HG03432 (cell line): ENCODE measurements around the gene COL5A1.
"Not testable (repeated sequence)": the region's sequence is repeated elsewhere in the genome, so short reads cannot be mapped to it uniquely, and the experiment has no call there.

ENCODE experiments used
- ATAC-seq: cut with Tn5 transposase; IDR thresholded peaks from one replicate; pipeline ENCODE4 v1.9.1; 2021; ENCODE audit warnings: mild to moderate bottlenecking, moderate library complexity; ENCODE audit not compliant: unreplicated experiment

Gene COL5A1

GRCh38 chr9:134707031-134707680 lies 65.6 kb downstream of the COL5A1 start:
- ATAC-seq = no peak

GRCh38 chr9:134707731-134708671 lies 66.4 kb downstream of the COL5A1 start:
- no peak for ATAC-seq

GRCh38 chr9:134708672-134709038 lies 67.1 kb downstream of the COL5A1 start:
- ATAC-seq = no peak

- ATAC-seq = no peak
Observed at GRCh38 chr9:134709512-134710270, 68.1 kb downstream of the COL5A1 start.

GRCh38 chr9:134710271-134710540 lies 68.6 kb downstream of the COL5A1 start:
- ATAC-seq = no peak

GRCh38 chr9:134710901-134711300 lies 69.3 kb downstream of the COL5A1 start:
- no peak for ATAC-seq

- ATAC-seq = no peak
Observed at GRCh38 chr9:134712243-134712642, 70.6 kb downstream of the COL5A1 start.

- ATAC-seq = no peak
Observed at GRCh38 chr9:134712926-134713325, 71.3 kb downstream of the COL5A1 start.

- ATAC-seq = not testable (repeated sequence)
Observed at GRCh38 chr9:134715536-134715935, 73.9 kb downstream of the COL5A1 start.

GRCh38 chr9:134716067-134716466 lies 74.5 kb downstream of the COL5A1 start:
- no peak for ATAC-seq

GRCh38 chr9:134717056-134717455 lies 75.5 kb downstream of the COL5A1 start:
- no peak for ATAC-seq

GRCh38 chr9:134717924-134718645 lies 76.5 kb downstream of the COL5A1 start:
- no peak for ATAC-seq

- ATAC-seq = no peak
Observed at GRCh38 chr9:134719331-134719730, 77.7 kb downstream of the COL5A1 start.

GRCh38 chr9:134720136-134720753 lies 78.6 kb downstream of the COL5A1 start:
- ATAC-seq = no peak

GRCh38 chr9:134720796-134721195 lies 79.2 kb downstream of the COL5A1 start:
- no peak for ATAC-seq

- ATAC-seq = no peak
Observed at GRCh38 chr9:134721344-134721743, 79.7 kb downstream of the COL5A1 start.

- ATAC-seq = no peak
Observed at GRCh38 chr9:134722120-134722701, 80.6 kb downstream of the COL5A1 start.

GRCh38 chr9:134723037-134723436 lies 81.4 kb downstream of the COL5A1 start:
- no peak for ATAC-seq

GRCh38 chr9:134723491-134724190 lies 82.0 kb downstream of the COL5A1 start:
- no peak for ATAC-seq
